H9 (cell line): ENCODE results near the gene SIPA1L3. TPM values are rescaled to one million over a fixed set of nuclear protein-coding genes. Genes with fewer than 3 reads are reported as not detected.

ENCODE experiments used
- DNase-seq: peaks from one replicate; pipeline ENCODE4 v3.0.0-alpha.2; 2017
- H2AFZ ChIP-seq: one replicate; pipeline ENCODE4 v1.6.1; 2013; ENCODE audit warnings: mild to moderate bottlenecking, low read length, control low read depth, moderate library complexity
- H2AK5ac ChIP-seq: 2 replicates; pipeline ENCODE4 v1.6.1; 2013; ENCODE audit warnings: low read length, control low read depth, mixed read lengths; ENCODE audit not compliant: insufficient read length
- H2BK120ac ChIP-seq: one replicate; pipeline ENCODE4 v1.6.1; 2013; ENCODE audit warnings: low read depth, mild to moderate bottlenecking, low read length, control low read depth, inconsistent platforms; ENCODE audit not compliant: poor library complexity, severe bottlenecking
- H2BK12ac ChIP-seq: 2 replicates; pipeline ENCODE4 v1.6.1; 2013; ENCODE audit warnings: low read length, control low read depth, mixed read lengths, low read depth; ENCODE audit not compliant: insufficient read length
- H2BK15ac ChIP-seq: 2 replicates; pipeline ENCODE4 v1.6.1; 2013; ENCODE audit warnings: low read depth, low read length, control low read depth
- H2BK20ac ChIP-seq: one replicate; pipeline ENCODE4 v1.6.1; 2013; ENCODE audit warnings: low read depth, mild to moderate bottlenecking, low read length, control low read depth, inconsistent platforms; ENCODE audit not compliant: poor library complexity, severe bottlenecking
- H2BK5ac ChIP-seq: 2 replicates; pipeline ENCODE4 v1.6.1; 2013; ENCODE audit warnings: low read length, control low read depth, mixed read lengths; ENCODE audit not compliant: insufficient read length
- H3K14ac ChIP-seq: 2 replicates; pipeline ENCODE4 v1.6.1; 2013; ENCODE audit warnings: low read length, control low read depth; ENCODE audit not compliant: insufficient read depth
- H3K18ac ChIP-seq: 2 replicates; pipeline ENCODE4 v1.6.1; 2013; ENCODE audit warnings: low read depth, mild to moderate bottlenecking, mixed read lengths, low read length, control low read depth; ENCODE audit not compliant: insufficient read length
- H3K23ac ChIP-seq: 2 replicates; pipeline ENCODE4 v1.6.1; 2013; ENCODE audit warnings: low read length, control low read depth, mixed read lengths, low read depth; ENCODE audit not compliant: insufficient read length
- H3K23me2 ChIP-seq: 2 replicates; pipeline ENCODE4 v1.6.1; 2013; ENCODE audit warnings: low read depth, mild to moderate bottlenecking, mixed read lengths, low read length, control low read depth; ENCODE audit not compliant: insufficient read length, poor library complexity, severe bottlenecking
- H3K27ac ChIP-seq: 2 replicates; pipeline ENCODE4 v1.5.1; 2013; ENCODE audit warnings: low read length, control low read depth, mixed read lengths, low read depth; ENCODE audit not compliant: insufficient read length
- H3K27me3 ChIP-seq: 2 replicates; pipeline ENCODE4 v1.6.1; 2013; ENCODE audit warnings: low read length, control low read depth, inconsistent platforms; ENCODE audit not compliant: insufficient read depth
- H3K4ac ChIP-seq: 2 replicates; pipeline ENCODE4 v1.6.1; 2013; ENCODE audit warnings: low read depth, mild to moderate bottlenecking, control low read depth, inconsistent platforms, low read length, moderate library complexity
- H3K4me1 ChIP-seq: 2 replicates; pipeline ENCODE4 v1.6.1; 2013; ENCODE audit warnings: low read length, control low read depth, inconsistent platforms; ENCODE audit not compliant: insufficient read depth
- H3K4me2 ChIP-seq: 2 replicates; pipeline ENCODE4 v1.6.1; 2013; ENCODE audit warnings: low read length, control low read depth, mixed read lengths; ENCODE audit not compliant: insufficient read length, insufficient read depth
- H3K56ac ChIP-seq: 2 replicates; pipeline ENCODE4 v1.6.1; 2013; ENCODE audit warnings: low read depth, mild to moderate bottlenecking, mixed read lengths, low read length, control low read depth; ENCODE audit not compliant: insufficient read length
- H3K79me1 ChIP-seq: 2 replicates; pipeline ENCODE4 v1.6.1; 2013; ENCODE audit warnings: low read depth, mild to moderate bottlenecking, moderate library complexity, low read length, control low read depth, inconsistent platforms; ENCODE audit not compliant: insufficient read depth, poor library complexity, severe bottlenecking
- H3K79me2 ChIP-seq: 2 replicates; pipeline ENCODE4 v1.6.1; 2013; ENCODE audit warnings: low read length, control low read depth, inconsistent platforms; ENCODE audit not compliant: insufficient read depth
- H3K9ac ChIP-seq: 2 replicates; pipeline ENCODE4 v1.6.1; 2013; ENCODE audit warnings: low read length, control low read depth, mixed read lengths; ENCODE audit not compliant: insufficient read length; ENCODE audit errors: extremely low read depth
- H3K9me3 ChIP-seq: one replicate; pipeline ENCODE4 v1.6.1; 2013; ENCODE audit warnings: low read depth, low read length, inconsistent platforms; ENCODE audit not compliant: control insufficient read depth
- H3T11ph ChIP-seq: one replicate; pipeline ENCODE4 v1.6.1; 2013; ENCODE audit warnings: mild to moderate bottlenecking, low read length, control low read depth, inconsistent platforms
- H4K20me1 ChIP-seq: one replicate; pipeline ENCODE4 v1.6.1; 2013; ENCODE audit not compliant: control insufficient read depth, insufficient read length, insufficient read depth
- H4K5ac ChIP-seq: 2 replicates; pipeline ENCODE4 v1.6.1; 2013; ENCODE audit warnings: low read depth, mild to moderate bottlenecking, mixed read lengths, low read length, control low read depth; ENCODE audit not compliant: insufficient read length
- H4K8ac ChIP-seq: replicated peaks from 2 replicates; pipeline ENCODE4 v1.6.1; 2013; ENCODE audit warnings: low read length, control low read depth, mixed read lengths, low read depth; ENCODE audit not compliant: insufficient read length
- H4K91ac ChIP-seq: 2 replicates; pipeline ENCODE4 v1.6.1; 2013; ENCODE audit warnings: low read depth, mild to moderate bottlenecking, moderate library complexity, mixed read lengths, low read length, control low read depth; ENCODE audit not compliant: insufficient read length
- H3K27ac Mint-ChIP-seq, 3 experiments: 2 replicates in 2 of 3; 3 replicates in 1 of 3; pipeline ENCODE4 v1.8.0; 2020 to 2021; ENCODE audit warnings: mixed read lengths in 3 of 3, mild to moderate bottlenecking in 1 of 3, moderate library complexity in 1 of 3
- H3K27me3 Mint-ChIP-seq: 2 replicates; pipeline ENCODE4 v1.8.0; 2021; ENCODE audit warnings: low read depth, mild to moderate bottlenecking, moderate library complexity, mixed read lengths
- H3K36me3 Mint-ChIP-seq, 3 experiments: 2 replicates in 2 of 3; 3 replicates in 1 of 3; pipeline ENCODE4 v1.8.0; 2020 to 2021; ENCODE audit warnings: low read depth in 3 of 3, mixed read lengths in 3 of 3; ENCODE audit not compliant: insufficient read depth in 1 of 3
- H3K4me1 Mint-ChIP-seq, 2 experiments: 2 replicates each; pipeline ENCODE4 v1.8.0; 2020; ENCODE audit warnings: mixed read lengths in 2 of 2
- H3K4me3 Mint-ChIP-seq, 2 experiments: 2 replicates in 1 of 2; 3 replicates in 1 of 2; pipeline ENCODE4 v1.8.0; 2020 to 2021; ENCODE audit warnings: mild to moderate bottlenecking in 2 of 2, mixed read lengths in 2 of 2, moderate library complexity in 1 of 2
- H3K9me3 Mint-ChIP-seq, 2 experiments: 2 replicates in 1 of 2; 3 replicates in 1 of 2; pipeline ENCODE4 v1.8.0; 2020; ENCODE audit warnings: mild to moderate bottlenecking in 2 of 2, mixed read lengths in 2 of 2, moderate library complexity in 1 of 2
- CTCF ChIP-seq: fragments of 200-600 bp; sonication (generic); conservative IDR thresholded peaks from 3 replicates; pipeline ENCODE4 v1.8.0; 2021; ENCODE audit warnings: antibody characterized with exemption, mild to moderate bottlenecking
- WGBS: extraction: QIAGEN DNeasy Blood & Tissue Kit; methylation state at CpG from one replicate; pipeline ENCODE4 v1.1.7; 2013; ENCODE audit warnings: missing lambda C conversion rate, low lambda C conversion rate, mixed read lengths; ENCODE audit not compliant: insufficient read length; ENCODE audit errors: extremely low coverage; 5-methylcytosine and 5-hydroxymethylcytosine counted together
- total RNA-seq: library from RNA; stranded (reverse); gene quantifications from 2 replicates; pipeline ENCODE4 v1.2.1, GENCODE V29; 2021

SIPA1L3 gene
- total RNA-seq, 1 experiment from 2014 or later = 40.1 TPM

DNA sequence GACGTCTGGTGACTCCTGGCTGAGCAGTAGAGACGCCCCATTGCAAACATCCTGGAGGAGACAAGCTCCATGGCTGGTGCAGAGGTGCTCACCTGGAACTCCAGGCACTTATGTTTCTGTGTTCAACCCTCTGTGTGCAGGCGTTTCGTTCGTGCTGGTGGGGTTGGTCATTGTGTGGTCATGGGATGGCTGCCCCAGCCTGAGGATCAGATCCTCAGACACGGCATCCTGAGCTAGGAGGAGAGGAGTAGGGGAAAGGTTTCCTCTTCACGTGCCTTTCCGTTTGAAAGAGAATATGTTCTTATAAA, 87.8 kb downstream of the SIPA1L3 start:
- Histone ChIP-seq H2BK15ac (no peak overlapping the region), H2BK12ac (no peak overlapping the region), H4K20me1 (no peaks in the 10 kb centered on the region), H2AFZ (no peak overlapping the region), H3K23me2 (no peaks in the 10 kb centered on the region), H3K9me3 (no peaks in the 10 kb centered on the region), H2BK5ac (no peak overlapping the region), H2BK120ac (no peak overlapping the region), H3K9ac (no peak overlapping the region), H3K4me2 (no peak overlapping the region), H4K91ac (no peak overlapping the region), H3K56ac (no peak overlapping the region), H3K27ac (no peak overlapping the region), H4K5ac (no peak overlapping the region), H3K4me1 (peaks cover 6% of the 10 kb centered on the region; the same call in 1 of the 2 replicates), H3K14ac (no peak overlapping the region), H3K27me3 (no peaks in the 10 kb centered on the region; the same call in 1 of the 2 replicates), H2BK20ac (no peak overlapping the region), H3T11ph (no peak overlapping the region), H3K4ac (no peak overlapping the region), H2AK5ac (no peak overlapping the region), H3K18ac (no peak overlapping the region), H3K79me2 (no peaks in the 10 kb centered on the region; the same call in 1 of the 2 replicates), H3K23ac (no peak overlapping the region), H4K8ac (no peak overlapping the region), H3K79me1 (no peaks in the 10 kb centered on the region)
- Mint-ChIP-seq H3K27me3 (no peaks in the 10 kb centered on the region; the same call in 1 of the 2 replicates), H3K9me3 (peaks cover 0 to 2% of the 10 kb centered on the region in 2 experiments; a peak in 1 of 5 replicates), H3K4me3 (no peak overlapping the region), H3K36me3 (peaks cover 0 to 15% (median 6%) of the 10 kb centered on the region in 3 experiments; a peak in 3 of 7 replicates), H3K27ac (peak overlapping the region in 2 of 3 experiments; percentile 7 to 9; a peak in 1 of 7 replicates), H3K4me1 (peaks cover 39 to 48% of the 10 kb centered on the region in 2 experiments)
- no peak for DNase-seq
- no peak for TF ChIP-seq CTCF
- WGBS = no CpG with 5 or more reads among the region's 8 CpGs
